GM18505 (cell line): ENCODE measurements around the gene MAP7D3.

Experiments
- ATAC-seq: cut with Tn5 transposase; IDR thresholded peaks from one replicate; pipeline ENCODE4 v1.9.1; 2021; ENCODE audit not compliant: unreplicated experiment
- POLR2A ChIP-seq: IDR thresholded peaks from 4 replicates; pipeline ENCODE4 v1.6.1; 2011; ENCODE audit warnings: borderline replicate concordance; ENCODE audit not compliant: insufficient read depth, insufficient read length; ENCODE audit errors: extremely low read depth

The MAP7D3 gene

DNA sequence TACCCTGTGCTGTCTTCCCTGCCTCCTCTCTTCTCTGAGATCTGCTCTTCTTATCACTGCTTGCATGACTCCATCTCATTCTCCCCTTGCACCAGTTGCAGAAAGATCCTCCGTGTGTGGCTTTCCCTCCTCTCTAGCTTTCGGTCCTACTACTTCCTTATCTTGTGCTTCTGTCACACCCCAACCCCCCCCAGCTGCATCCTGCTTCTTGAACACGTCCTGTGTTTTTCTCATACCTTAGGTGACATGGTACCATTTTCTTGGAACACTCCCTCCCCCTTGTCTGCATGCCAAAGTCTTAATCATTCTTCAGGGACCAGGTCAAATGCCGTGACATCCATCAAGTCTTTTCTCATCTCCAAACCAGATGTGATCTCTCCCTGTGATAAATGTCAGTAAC lies 57.4 kb downstream of the MAP7D3 start:
- ATAC-seq, result no peak
- no peak for TF ChIP-seq POLR2A

DNA sequence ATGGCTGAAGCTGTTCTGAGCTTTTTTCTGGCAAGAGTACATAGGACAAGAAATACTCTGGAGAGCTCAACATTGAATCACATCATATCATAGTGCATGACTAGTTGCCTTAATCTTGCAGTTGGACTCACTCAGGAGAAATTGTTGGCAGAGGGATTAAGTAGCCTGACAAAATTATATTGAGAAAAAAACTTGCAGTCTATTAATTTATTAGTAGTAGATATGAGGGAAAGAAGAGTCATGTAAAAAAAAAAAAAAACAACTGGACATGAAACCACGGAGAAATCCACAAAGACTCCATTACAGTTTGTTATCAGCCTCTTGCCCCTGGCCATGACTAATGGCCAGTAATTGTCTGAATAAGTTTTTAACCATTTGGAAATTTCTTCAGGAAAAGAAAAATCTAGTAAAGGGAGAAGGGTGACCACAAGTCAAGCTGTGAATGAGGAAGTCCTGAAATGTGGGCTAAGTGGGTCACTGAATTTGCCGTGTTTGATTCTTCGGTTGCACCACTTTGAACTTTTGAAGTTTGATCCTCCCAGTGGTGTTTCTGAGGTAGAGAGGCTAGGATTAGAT lies 58.3 kb downstream of the MAP7D3 start:
- TF ChIP-seq POLR2A, result no peak
- no peak for ATAC-seq

DNA sequence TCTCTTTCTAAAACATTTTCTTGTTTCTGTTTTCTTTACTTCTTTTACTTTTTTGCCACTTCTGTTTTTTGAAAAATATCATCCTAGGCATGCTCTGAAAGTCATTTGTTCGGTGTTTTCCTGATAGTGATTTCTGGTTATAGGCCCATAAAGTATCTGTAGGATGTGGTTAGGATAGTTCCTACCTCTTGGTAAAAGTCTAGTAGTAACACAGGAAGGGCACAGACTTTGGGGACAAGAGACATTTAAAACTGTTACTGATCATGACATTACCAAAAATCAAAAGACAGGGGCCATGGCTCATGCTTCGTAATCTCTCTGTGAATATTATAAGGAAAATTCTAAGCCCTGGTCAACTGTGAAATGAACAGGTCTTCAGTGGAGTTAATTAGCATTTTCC lies 59.1 kb downstream of the MAP7D3 start:
- ATAC-seq, result no peak
- TF ChIP-seq POLR2A, result no peak

DNA sequence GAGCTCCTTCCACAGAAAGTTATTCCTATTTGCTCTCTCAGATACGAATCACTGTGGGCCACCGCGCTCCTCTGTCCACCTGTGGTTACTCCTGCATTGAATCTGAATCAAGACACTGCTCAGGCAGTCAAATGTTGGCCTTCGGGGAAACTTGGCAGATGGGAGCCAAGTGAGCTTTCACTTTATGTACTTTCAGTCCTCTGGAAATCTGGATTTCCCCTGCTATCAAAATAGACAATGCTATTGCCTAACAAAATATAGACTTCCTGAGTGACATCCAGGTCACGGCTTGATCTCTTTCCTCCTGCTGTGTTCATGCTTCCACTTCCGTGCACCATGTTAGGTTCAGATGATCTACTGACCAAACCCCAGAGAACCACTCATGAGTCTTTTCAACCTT lies 60.0 kb downstream of the MAP7D3 start:
- ATAC-seq, result no peak
- TF ChIP-seq POLR2A, result no peak

DNA sequence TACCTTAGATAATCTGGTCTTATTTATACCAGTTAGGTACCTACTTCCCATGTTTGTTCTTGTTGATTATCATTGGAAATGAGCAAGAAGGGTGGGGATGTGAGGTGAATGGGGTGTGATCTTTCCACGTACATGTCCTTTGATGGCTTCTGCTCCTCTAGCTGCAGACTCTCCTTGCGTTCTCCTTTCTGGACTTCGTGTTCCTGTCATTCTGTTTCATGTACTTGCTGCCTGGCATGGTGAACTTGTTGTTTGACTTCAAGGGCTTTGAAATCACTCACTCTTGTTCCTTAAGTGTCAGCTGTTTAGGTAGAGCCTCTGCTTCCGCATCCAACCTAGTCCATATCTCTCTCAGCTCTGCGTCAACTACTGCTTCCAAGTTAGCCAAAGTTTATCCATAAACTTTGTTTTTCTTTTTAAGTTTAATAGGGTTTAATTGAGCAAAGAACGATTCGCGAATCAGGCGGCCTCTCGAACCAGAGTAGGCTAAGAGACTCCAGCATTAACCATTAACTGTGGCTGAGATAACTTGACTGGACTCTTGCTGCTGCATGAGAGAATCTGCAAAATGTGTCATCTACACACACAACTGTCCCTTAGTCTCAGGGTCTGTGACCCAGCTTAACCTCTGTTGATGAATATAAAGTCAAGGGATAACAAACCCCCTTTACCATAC lies 61.0 kb downstream of the MAP7D3 start:
- no peak for ATAC-seq
- TF ChIP-seq POLR2A, result no peak

DNA sequence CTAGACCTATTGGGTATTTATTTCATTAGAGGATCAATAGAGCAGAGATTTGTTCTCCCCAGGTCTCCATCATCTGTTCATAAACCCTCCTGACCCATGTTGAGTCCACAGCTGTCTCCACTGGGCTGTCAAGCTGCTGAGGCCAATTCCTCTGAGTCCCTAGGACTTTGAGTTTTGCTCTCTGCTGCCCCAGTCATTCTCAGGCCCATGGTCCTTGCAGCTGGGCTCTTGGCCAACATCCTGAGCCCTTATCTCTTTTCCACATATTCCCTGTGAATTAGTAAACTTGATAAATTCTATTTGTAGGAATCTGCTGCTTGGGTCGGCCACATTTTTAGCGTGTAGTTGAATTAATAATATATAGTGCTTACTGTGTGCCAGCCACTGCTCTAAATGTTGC lies 62.0 kb downstream of the MAP7D3 start:
- no peak for TF ChIP-seq POLR2A
- no peak for ATAC-seq

DNA sequence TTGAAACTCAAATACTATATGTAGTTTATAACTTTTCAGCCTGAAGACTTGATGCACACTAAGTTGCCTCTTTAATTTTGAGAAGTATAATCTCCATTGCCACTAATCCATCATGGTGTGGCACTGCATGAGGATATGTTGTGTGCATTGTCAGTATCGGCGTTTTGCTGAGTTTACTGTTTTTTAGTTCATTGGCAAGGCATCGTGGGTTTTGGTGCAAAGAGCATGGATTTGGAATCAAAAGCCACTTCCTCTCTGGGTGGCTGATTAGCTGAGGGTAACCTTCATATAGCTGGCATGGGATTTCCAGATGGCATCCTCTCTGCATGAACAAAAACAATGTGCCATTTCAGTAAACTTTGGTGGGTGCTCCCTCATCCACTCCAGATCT lies 65.2 kb downstream of the MAP7D3 start:
- no peak for ATAC-seq
- TF ChIP-seq POLR2A, result no peak

DNA sequence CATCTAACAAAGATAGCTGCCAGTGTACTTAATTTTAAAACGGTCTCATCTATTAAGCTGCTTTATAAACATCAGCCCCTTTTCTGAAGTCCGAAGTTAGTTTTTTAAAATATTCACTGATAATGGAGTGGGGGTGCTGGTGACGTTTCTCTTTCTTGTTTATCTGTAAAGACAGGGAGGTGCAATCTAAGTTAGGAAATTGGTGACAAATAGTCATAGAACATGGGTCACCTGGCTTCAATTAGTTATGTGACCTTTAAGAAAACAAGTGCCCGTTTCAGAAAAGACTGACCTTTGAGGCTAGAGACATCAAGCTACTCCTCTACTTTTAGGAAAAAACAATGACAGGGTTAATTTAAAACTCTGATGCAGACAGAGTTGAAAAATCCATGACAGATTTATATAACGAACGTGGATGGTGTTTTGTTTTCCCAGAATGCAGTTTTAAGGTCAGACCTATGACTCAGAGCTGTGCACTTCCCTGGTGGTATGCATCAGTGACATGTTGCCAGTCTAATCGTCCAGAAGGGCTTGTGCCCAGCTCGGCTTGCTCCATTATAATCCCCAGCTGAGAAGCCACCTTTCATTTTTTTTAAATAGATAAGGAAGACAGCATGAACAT lies 65.7 kb downstream of the MAP7D3 start:
- TF ChIP-seq POLR2A, result no peak
- ATAC-seq, result no peak

DNA sequence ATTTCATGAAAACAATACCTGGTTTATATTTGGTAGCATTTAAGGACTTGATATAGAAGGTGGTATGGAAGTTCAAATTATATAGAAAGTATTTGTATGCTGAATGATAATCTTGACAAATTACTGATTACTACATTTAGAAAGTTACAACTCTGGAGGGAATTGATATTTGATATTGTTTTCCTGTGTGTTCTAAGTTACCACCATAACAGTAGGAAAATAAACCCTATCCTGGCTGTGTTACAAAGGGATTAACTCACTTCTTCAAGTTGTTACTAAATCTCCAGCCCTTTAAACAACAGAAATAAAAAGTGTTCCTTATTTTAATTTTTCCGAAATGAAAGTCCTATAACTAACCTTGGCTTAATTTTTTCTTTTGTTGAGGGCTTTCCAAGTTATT lies 67.3 kb downstream of the MAP7D3 start:
- no peak for ATAC-seq
- TF ChIP-seq POLR2A, result no peak

DNA sequence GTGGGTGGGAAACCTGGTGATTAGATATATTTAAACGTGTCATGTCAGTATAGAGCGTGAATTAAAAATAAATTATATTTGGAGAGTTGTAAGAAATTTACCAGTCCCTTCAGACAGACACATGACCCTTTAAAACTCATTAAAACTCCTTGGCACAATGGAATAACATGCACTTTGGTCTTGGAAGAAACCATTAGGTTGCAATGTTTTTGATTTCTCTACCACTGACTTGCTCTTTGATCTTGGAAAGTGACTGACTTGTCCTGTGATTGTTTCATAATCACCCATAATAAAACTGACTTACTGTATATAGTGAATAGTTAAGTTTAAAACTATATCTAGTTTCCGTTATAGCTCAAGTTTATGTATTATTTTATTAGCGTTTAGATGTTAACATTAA lies 68.0 kb downstream of the MAP7D3 start:
- ATAC-seq, result no peak
- TF ChIP-seq POLR2A, result no peak

DNA sequence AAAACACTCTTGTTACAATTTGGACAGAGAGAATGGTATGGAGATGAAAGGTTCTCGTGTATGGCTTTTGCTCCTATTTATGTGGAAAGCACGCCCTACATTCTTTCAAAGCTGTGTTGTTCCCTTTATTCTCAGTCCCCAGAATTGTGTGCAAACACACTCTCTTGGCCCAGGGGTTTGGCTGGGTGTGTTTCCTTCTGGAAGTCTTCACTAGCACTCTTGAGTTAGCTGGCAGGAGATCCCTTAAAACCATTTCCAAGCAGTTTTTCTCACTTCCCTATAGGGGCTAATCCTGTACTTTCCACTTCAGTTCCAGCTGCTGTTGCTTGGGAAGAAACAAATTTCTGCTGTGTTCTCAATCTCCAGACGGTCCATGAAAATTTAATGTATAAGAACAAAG lies 68.8 kb downstream of the MAP7D3 start:
- TF ChIP-seq POLR2A, result no peak
- ATAC-seq, result no peak

DNA sequence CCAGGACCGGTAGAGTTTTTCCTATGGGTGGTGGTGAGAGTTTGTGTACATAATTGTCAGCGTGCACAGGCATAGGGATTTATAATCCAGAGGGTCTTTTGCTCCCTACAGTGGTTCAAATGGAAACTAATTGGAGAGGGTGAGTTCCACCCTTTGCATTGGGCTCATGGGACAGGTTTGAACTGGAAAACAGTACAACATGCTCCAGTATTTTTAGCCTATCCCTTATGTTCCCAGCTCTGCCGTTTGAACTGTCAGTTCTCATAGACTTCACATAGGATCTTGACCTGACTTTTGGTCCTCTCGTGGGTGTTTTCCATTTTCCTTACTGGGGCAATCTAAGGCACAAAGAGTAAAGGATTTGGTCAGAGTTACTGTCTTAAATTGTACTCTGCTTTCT lies 72.1 kb downstream of the MAP7D3 start:
- ATAC-seq, result no peak

DNA sequence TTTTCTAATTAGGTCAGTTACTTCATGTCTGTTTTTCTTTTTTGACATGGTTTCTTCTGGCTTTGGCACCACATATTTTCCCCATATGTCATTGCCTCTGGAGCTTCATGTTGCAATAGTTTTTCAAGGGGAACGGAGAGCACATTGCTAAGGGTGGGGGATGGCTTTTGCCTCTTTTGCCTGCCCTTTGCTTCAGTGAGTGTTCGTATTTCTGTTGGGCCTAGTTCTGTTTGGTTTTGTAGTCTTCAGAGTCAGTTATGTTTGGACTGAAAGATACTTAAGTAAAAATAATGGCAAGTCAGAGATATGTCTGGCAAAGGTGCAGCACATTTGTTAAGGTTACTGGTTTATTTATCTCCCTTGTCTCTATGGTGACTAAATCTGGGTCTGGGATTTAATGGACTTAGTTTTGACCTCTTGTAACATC lies 74.8 kb downstream of the MAP7D3 start:
- TF ChIP-seq POLR2A, result no peak
- ATAC-seq, result no peak

More for the DNA sequence above, 72.1 kb downstream of the MAP7D3 start:
- no peak for TF ChIP-seq POLR2A

DNA sequence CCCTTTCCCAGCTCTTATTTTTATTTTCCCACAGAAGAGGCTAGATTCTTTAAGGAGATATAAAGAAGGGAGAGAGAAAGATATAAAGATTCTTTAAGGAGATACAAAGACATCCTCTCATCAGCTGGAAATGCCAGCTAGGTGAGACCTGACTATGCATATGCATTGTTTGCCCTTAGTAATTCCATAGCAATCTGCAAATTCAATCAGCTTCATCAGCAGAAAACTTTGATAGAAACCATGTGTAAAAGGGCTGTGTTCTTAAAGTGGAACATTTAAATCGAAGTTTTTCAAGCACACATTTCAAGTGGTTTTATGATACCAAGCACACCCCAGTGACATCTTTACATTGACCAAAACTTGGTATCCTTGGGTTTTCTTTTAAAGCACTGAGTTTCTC lies 79.8 kb downstream of the MAP7D3 start:
- no peak for ATAC-seq
- TF ChIP-seq POLR2A, result no peak

DNA sequence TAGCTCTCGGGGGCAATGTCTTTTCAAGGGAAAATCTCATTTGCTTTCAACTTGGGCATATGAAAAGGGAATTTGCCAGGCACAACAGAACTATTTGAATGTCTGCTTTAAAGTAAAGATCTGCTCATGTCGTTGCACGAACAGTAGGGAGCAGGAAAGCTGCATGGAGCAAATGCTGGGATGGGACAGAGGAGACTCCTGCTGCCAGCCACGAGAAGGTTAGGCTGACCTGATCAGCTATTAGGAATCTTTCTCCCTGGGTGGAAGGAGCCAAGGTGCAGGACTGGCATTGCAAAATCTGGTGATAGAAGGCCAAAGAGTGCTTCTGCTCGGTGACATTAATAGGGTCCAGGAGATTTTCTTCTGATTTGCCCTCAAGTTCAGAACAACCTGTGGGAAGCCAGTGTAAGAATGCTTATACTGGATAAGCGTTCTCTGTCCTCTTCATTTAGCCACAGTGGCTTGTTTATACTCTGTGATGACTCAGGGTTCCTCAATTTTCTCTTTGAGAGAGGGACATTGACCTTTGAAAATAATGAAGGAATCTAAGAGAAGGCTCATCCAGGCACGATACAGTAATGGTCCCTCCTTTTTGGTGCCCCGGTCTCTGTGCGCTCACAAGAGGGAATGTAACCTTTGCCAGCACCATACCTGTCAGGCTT lies 80.9 kb downstream of the MAP7D3 start:
- no peak for ATAC-seq

More for the DNA sequence above, 80.9 kb downstream of the MAP7D3 start:
- TF ChIP-seq POLR2A, result no peak
